ENCODE data around the gene TRIM22.
"Not testable (repeated sequence)": the region's sequence is repeated elsewhere in the genome, so short reads cannot be mapped to it uniquely, and the experiment has no call there.

TRIM22 gene

DNA sequence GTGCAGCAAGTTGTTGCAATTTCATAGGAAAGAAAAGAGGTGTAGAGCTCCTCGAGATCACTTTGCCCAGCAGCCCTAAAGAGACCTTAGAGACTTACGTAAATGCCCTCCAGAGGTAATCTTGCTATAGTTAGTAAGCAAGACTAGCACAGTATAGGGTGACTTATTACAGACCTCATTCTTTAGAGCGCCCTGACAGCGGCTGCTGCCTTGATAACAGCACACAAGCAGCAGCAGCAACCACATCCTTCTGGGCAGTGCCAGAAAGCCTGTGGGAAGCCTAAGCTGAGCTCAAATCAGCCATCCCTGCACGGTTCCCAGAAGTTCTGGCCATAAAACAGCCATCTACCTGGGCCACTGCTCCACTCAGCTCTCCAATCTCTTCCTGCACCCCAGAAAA, 24.1 kb downstream of the TRIM22 start:
- no peak for TF ChIP-seq Cebpa-rat (IDR thresholded peaks at IDR 0.05)
- peaks cover 0 to 9% (median 0%) of the 10 kb centered on the region in 11 experiments; a peak in 3 of 22 replicates for H4K20me1 ChIP-seq
- H3K9ac ChIP-seq: no peak overlapping the region
- H3K9me3 ChIP-seq (replicated peaks in 1 of 11): peaks cover 0 to 7% (median 3%) of the 10 kb centered on the region in 11 experiments; a peak in 4 of 22 replicates
- no peak overlapping the region for H3K4me3 ChIP-seq
- no peak overlapping the region for H3K27ac ChIP-seq
- H3K27me3 ChIP-seq: no peaks in the 10 kb centered on the region
- peaks cover 13 to 39% (median 27%) of the 10 kb centered on the region in 11 experiments for H3K36me3 ChIP-seq
- H3K4me1 ChIP-seq: no peaks in the 10 kb centered on the region
- no peak overlapping the region for H3K4me2 ChIP-seq

- peaks cover 0 to 16% (median 0%) of the 10 kb centered on the region in 11 experiments; a peak in 8 of 22 replicates for H3K36me3 ChIP-seq
- H3K4me3 ChIP-seq; H3K9ac ChIP-seq; H3K9me3 ChIP-seq (replicated peaks in 1 of 11); H3K4me2 ChIP-seq; H3K27ac ChIP-seq; H3K27me3 ChIP-seq; H4K20me1 ChIP-seq; H3K4me1 ChIP-seq: not testable (repeated sequence)
Observed at GRCh38 chr11:5716518-5716917, 26.9 kb downstream of the TRIM22 start.

- H3K4me1 ChIP-seq: no peaks in the 10 kb centered on the region
- H3K4me3 ChIP-seq: no peak overlapping the region
- H3K27ac ChIP-seq: no peak overlapping the region
- H3K27me3 ChIP-seq: no peaks in the 10 kb centered on the region
- no peaks in the 10 kb centered on the region for H4K20me1 ChIP-seq
- H3K4me2 ChIP-seq: peak overlapping the region in 1 of 11 experiments; percentile 1; a peak in 1 of 22 replicates
- peaks cover 0 to 7% (median 3%) of the 10 kb centered on the region in 11 experiments; a peak in 4 of 22 replicates for H3K9me3 ChIP-seq (replicated peaks in 1 of 11)
- TF ChIP-seq Cebpa-rat (IDR thresholded peaks at IDR 0.05): 0 out of 22 replicates have a peak, but pooled peaks of 1 of the 11 experiments have one; percentile 16
- peaks cover 0 to 9% (median 0%) of the 10 kb centered on the region in 11 experiments; a peak in 2 of 22 replicates for H3K36me3 ChIP-seq
- no peak overlapping the region for H3K9ac ChIP-seq
Observed at GRCh38 chr11:5719703-5720495, 30.3 kb downstream of the TRIM22 start.

DNA sequence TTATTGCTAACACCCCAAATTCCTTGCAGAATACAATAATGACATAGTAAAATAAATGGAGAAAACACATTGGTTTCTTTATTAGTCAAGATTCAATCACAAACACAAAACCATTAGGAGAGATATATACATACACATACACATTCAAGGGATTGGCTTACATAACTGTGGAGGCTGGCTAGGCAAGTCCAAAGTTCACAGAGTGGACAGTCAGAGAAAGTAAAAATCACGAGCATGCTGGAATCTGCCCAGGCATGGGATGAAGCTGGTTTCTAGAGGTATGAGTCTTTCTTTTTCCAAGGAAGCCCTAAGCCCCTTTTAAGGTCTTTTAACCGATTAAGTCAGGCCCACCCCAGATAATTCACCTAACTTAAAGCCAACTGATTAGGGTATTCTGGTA, 33.0 kb downstream of the TRIM22 start:
- no peak for TF ChIP-seq Cebpa-rat (IDR thresholded peaks at IDR 0.05)
- H3K4me2 ChIP-seq: no peak overlapping the region

GRCh38 chr11:5726351-5726750, 36.8 kb downstream of the TRIM22 start:
- Histone ChIP-seq H4K20me1 (no peaks in the 10 kb centered on the region), H3K36me3 (no peaks in the 10 kb centered on the region), H3K27ac (no peak overlapping the region), H3K4me1 (no peaks in the 10 kb centered on the region), H3K27me3 (no peaks in the 10 kb centered on the region), H3K9me3 (replicated peaks in 1 of 11) (no peaks in the 10 kb centered on the region), H3K4me2 (no peak overlapping the region), H3K4me3 (no peak overlapping the region), H3K9ac (no peak overlapping the region)
- no peak for TF ChIP-seq Cebpa-rat (IDR thresholded peaks at IDR 0.05)

More for the DNA sequence above, 33.0 kb downstream of the TRIM22 start:
- Histone ChIP-seq H3K27ac (no peak overlapping the region), H4K20me1 (no peaks in the 10 kb centered on the region), H3K9ac (no peak overlapping the region), H3K9me3 (replicated peaks in 1 of 11) (no peaks in the 10 kb centered on the region), H3K4me3 (no peak overlapping the region), H3K36me3 (peaks cover 0 to 9% (median 0%) of the 10 kb centered on the region in 11 experiments; a peak in 2 of 22 replicates), H3K4me1 (no peaks in the 10 kb centered on the region), H3K27me3 (no peaks in the 10 kb centered on the region)

GRCh38 chr11:5727691-5728090, 38.1 kb downstream of the TRIM22 start:
- H3K27ac ChIP-seq: no peak overlapping the region
- no peaks in the 10 kb centered on the region for H3K4me1 ChIP-seq

GRCh38 chr11:5736396-5736795, 46.8 kb downstream of the TRIM22 start, which contains the start of gene OR56B1:
Gene OR56B1 (plus strand): TSS chr11:5736448. CDS start chr11:5736517, 69 bp downstream.
- no peak for TF ChIP-seq Cebpa-rat (IDR thresholded peaks at IDR 0.05)
- Histone ChIP-seq H3K27ac (no peak within 1 kb of the TSS), H3K4me2 (no peak within 1 kb of the TSS), H3K4me1 (no peaks in the 10 kb centered on the region), H3K4me3 (no peak within 1 kb of the TSS), H3K9ac (no peak within 1 kb of the TSS), H3K27me3 (no peaks in the 10 kb centered on the region), H3K36me3 (0 out of 22 replicates have a peak, but pooled peaks cover 0 to 2% (median 0%) of the 10 kb centered on the region in 11 experiments), H4K20me1 (no peaks in the 10 kb centered on the region), H3K9me3 (replicated peaks in 1 of 11) (peaks cover 3 to 12% (median 5%) of the 10 kb centered on the region in 11 experiments; a peak in 18 of 22 replicates)

More at GRCh38 chr11:5727691-5728090, 38.1 kb downstream of the TRIM22 start:
- H3K4me3 ChIP-seq: no peak overlapping the region
- H3K36me3 ChIP-seq: no peaks in the 10 kb centered on the region
- H3K4me2 ChIP-seq: no peak overlapping the region
- H4K20me1 ChIP-seq: no peaks in the 10 kb centered on the region
- no peaks in the 10 kb centered on the region for H3K9me3 ChIP-seq (replicated peaks in 1 of 11)
- TF ChIP-seq Cebpa-rat (IDR thresholded peaks at IDR 0.05): no peak
- H3K9ac ChIP-seq: no peak overlapping the region
- no peaks in the 10 kb centered on the region for H3K27me3 ChIP-seq

GRCh38 chr11:5737091-5737490, 47.5 kb downstream of the TRIM22 start:
- Histone ChIP-seq H3K4me2 (no peak overlapping the region), H3K4me1 (no peaks in the 10 kb centered on the region), H3K27ac (no peak overlapping the region), H4K20me1 (no peaks in the 10 kb centered on the region), H3K9me3 (replicated peaks in 1 of 11) (peaks cover 9 to 19% (median 11%) of the 10 kb centered on the region in 11 experiments; a peak in 18 of 22 replicates), H3K27me3 (no peaks in the 10 kb centered on the region), H3K9ac (no peak overlapping the region), H3K36me3 (0 out of 22 replicates have a peak, but pooled peaks cover 0 to 5% (median 0%) of the 10 kb centered on the region in 11 experiments), H3K4me3 (no peak overlapping the region)
- TF ChIP-seq Cebpa-rat (IDR thresholded peaks at IDR 0.05): no peak

GRCh38 chr11:5737670-5738392, 48.2 kb downstream of the TRIM22 start:
- Histone ChIP-seq H3K27ac (no peak overlapping the region), H3K4me2 (no peak overlapping the region), H4K20me1 (no peaks in the 10 kb centered on the region), H3K9ac (no peak overlapping the region), H3K36me3 (0 out of 22 replicates have a peak, but pooled peaks cover 0 to 5% (median 0%) of the 10 kb centered on the region in 11 experiments), H3K9me3 (replicated peaks in 1 of 11) (peaks cover 9 to 26% (median 15%) of the 10 kb centered on the region in 11 experiments; a peak in 18 of 22 replicates), H3K4me1 (no peaks in the 10 kb centered on the region), H3K4me3 (no peak overlapping the region), H3K27me3 (no peaks in the 10 kb centered on the region)
- no peak for TF ChIP-seq Cebpa-rat (IDR thresholded peaks at IDR 0.05)
